NCI-H774 (cell line): ENCODE results near the gene RCC1.
"Not testable (repeated sequence)": the region's sequence is repeated elsewhere in the genome, so short reads cannot be mapped to it uniquely, and the experiment has no call there.

Source experiments
- DNase-seq: peaks from one replicate; lab custom pipeline; 2025; lab: John Stamatoyannopoulos, UW

Gene RCC1, protein sequence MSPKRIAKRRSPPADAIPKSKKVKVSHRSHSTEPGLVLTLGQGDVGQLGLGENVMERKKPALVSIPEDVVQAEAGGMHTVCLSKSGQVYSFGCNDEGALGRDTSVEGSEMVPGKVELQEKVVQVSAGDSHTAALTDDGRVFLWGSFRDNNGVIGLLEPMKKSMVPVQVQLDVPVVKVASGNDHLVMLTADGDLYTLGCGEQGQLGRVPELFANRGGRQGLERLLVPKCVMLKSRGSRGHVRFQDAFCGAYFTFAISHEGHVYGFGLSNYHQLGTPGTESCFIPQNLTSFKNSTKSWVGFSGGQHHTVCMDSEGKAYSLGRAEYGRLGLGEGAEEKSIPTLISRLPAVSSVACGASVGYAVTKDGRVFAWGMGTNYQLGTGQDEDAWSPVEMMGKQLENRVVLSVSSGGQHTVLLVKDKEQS

DNA sequence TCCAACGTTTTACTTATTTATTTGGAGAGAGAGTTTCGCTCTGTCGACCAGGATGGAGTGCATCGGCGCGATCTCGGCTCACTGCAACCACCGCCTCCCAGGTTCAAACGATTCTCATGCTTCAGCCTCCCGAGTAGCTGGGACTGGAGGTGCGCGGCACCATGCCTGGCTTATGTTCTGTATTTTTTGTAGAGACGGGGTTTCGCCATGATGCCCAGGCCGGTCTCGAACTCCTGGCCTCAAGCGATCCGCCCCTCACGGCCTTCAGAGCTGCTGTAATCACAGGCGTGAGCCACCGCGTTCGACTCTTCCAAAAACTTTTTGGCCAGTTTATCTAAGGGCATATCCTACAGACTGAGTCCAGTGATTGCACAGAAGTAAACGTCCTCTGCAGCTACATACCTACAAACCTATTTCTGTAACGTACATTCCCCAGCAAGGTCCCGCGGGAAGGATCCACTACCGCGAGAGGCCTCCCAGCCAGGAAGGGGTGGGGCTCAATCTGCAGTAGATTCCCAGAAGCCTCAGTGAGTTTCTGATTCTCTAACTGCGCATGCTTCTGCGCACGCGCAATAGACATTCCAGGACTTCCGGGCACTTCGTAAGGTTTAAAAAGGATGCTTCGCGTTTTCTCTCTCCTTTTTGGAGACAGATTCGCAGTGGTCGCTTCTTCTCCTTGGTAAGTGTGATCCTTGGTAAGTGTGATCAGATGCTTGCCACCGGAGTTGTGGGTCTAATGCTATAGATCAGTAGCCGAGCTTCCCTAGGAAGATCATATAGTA is at the start of gene RCC1:
TSS of gene RCC1 (plus strand) at position 638 of the 782 bp plus-strand sequence. CDS start 23,824 bp downstream, outside the sequence.
- DNase-seq = peak; percentile 87

DNA sequence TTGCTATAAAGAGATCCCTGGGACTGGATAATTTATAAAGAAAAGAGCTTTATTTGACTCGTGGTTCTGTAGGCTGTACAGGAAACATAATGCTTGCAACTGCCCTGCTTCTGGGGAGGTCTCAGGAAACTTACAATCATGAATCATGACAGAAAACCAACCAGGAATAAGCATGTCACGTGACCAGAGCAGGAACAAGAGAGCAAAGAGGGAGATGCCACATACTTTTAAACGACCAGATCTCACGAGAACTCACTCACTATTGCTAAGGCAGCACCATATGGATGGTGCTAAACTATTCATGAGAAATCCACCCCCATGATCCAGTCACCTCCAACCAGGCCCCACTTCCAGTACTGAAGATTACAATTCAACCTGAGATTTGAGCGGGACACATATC is 49.8 kb upstream of the RCC1 start:
- DNase-seq = no peak

DNA sequence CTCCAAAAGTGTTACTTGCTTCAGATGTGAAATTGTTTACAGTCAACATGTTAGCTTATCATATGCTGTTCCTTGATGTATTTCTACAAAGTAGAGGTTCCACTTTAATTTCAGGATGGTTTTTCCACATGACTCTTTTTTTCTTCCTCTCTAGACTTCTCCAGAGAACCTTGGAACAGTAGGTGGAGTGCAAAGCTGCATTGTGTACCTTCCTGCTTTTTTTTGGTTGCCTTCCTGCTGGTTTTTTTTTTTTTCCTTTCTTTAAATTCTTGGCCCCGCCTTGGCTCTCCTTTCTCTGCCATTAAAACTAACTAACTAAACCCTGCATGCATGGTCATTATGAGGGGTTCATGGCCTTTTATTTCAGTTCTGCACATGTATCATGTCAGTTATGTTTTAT is 48.2 kb upstream of the RCC1 start:
- no peak for DNase-seq

DNA sequence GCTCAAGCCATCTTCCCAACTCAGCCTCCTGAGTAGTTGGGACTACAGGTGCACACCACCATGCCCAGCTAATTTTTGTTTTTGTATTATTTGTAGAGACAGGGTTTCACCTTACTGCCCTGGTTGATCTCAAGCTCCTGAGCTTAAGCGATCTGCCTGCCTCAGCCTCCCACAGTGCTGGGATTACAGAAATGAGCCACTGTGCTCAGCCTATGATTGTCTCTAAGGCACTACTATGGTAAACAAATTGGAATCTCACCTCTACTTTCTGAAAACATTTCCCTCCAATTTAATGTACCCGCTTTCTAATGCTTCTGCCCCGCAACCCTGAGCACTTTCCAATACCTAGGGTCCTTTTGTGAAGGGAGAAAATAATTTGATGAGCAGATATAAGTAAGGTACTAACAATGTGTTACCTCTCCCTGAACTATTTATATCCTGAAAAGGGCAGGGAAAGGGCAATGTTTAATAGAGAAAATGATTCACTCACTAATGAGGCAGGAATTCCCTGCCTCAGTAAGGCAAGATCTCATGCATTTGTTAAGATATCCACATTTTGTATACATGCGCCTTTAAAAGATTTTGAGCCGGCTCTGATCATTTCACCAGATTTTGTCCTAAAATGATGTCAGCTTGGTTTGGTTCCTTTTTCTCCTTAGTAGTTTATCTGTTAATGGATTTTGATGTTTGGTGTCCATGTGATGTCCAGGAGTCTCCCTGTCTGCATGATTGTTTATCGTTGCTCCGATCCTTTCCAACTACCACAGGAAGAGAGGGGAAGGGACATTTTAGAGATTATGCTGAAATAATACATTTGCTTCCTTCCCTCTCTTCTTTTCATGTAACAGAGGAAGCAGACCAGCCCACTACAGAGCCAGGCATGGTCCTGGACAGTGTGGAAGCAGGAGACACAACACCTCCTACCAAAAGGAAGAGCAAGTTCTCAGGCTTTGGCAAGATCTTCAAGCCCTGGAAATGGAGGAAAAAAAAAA is 47.3 kb upstream of the RCC1 start:
- no peak for DNase-seq

DNA sequence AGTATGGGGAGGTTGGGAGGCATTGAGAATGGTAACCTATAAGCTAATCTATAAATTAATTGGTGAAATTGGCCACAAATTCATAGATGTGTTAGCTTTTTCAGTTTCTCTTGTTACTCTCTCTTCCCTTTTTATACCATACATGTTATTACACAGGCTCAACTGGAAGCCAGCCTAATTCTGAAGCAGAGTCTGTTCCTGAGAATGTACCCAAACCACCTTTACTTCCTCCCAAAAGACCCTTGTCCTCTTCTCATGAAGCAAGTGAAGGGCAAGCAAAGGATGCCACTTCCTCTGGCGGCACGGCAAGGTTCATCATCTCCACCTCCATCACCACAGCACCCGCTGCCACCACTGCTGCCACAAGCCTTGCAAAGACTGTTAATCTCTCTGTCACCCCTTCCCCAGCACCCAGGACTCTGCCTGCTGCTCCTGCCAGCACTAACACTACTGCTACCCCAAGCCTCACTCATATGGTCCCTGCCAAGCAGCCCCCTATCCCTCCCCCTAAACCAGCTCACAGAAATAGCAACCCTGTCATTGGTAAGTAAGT is 39.5 kb upstream of the RCC1 start:
- no peak for DNase-seq

DNA sequence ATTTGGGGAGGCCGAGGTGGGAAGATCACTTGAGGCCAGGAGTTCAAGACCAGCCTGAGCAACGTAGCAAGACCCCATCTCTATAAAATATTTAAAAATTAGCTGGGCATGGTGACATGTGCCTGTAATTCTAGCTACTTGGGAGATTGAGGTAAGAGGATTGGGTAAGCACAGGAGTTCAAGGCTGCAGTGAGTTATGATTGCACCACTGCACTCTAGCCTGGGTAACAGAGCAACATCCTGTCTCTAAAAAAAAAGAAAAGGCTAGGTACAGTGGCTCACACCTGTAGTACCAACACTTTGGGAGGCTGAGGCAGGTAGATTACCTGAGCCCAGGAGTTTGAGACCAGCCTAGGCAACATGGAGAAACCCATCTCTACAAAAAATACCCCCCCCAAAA is 35.7 kb upstream of the RCC1 start:
- no peak for DNase-seq

DNA sequence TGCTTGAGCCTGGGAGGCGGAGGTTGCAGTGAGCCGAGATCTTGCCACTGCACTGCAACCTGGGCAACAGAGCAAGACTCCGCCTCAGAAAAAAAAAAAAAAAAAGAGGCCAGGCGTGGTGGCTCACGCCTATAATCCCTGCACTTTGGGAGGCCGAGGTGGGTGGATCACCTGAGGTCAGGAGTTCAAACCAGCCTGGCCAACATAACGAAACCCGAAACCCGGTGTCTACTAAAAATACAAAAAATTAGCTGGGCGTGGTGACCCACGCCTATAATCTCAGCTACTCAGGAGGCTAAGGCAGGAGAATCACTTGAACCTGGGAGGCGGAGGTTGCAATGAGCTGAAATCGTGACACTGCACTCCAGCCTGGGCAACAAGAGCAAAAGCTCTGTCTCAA is 26.3 kb upstream of the RCC1 start:
- not testable (repeated sequence) for DNase-seq

DNA sequence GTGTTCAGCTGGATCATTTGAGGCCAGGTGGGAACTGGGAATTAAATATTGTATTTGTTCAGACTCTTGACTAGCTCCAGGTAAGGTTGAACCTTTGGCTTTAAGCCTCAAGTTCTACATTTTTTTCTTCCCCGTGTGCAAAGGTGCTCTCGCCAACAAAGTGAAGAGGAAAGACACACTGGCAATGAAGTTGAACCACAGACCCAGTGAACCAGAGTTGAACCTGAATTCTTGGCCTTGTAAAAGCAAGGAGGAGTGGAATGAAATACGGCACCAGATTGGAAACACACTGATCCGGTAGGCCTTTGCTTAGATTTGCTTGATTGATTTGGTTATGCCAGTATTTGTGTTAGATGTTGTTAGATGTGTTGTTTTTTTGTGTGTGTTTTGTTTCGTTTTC is 25.5 kb upstream of the RCC1 start:
- no peak for DNase-seq

DNA sequence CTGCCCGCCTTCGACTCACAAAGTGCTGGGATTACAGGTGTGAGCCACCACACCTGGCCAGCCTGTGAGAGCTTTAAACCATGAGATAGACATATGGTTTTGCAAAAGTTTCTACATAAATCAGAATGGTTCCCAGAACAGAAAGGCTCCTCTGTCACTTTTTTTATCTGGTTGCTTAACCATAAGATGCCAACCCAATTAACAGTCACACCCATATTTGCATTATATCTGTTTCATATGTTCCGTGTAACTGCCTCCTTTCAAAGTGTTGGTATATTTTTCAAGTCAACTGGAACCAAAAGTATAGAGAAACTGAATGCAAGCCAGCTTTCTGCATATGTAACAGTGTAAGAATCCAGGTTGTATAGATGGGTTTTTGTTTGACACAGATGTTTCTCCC is 23.7 kb upstream of the RCC1 start:
- no peak for DNase-seq

DNA sequence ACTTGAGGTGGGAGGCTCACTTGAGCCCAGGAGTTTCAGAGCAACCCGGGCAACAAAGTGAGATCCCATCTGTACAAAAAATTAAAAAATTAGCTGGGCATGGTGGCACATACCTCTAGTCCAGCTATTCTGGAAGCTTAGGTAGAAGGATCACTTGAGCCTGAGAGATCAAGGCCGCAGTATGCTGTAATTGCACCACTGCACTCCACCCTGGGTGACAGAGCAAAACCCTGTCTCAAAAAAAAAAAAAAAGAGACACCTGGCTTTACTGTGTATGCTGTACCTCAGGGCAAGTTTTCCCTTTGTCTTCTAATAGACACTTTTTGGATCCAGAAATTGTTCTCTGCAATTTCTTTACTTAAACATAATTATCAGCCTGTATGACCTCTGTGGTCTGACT is 23.1 kb upstream of the RCC1 start:
- no peak for DNase-seq

DNA sequence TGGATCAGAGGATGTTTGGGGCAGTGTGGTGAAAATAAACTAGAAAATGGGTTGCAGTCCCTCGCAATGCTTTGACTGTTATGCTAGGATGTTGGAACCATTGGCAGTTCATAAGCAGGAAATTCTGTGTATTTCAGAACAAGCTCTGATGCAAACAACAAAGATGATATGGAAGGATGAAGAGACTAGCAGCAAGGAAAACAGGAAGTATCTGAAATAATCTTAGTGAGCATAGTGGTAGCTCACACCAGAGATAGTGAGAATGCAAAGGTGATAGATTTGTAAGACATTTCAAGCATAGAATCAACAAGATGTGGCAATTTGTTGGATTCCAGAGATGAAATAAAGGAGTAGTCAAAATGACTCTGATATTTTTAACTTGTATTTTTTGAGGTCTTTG is 11.1 kb upstream of the RCC1 start:
- no peak for DNase-seq

DNA sequence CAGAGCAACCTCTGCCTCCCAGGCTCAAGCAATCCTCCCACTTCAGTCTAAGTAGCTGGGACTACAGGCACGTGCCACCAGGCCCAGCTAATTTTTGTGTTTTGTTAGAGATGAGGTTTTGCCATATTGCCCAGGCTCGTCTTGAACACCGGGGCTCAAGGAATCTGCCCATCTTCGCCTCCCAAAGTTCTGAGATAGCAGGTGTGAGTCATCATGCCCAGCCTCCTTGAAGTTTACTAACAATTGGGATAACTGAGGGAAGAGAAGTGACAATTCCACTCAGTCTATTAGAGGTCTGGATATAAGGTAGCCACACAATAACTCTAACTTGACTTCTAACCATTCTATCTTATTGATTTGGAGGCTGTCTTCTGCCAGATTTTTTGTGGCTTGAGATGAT is 6.3 kb upstream of the RCC1 start:
- no peak for DNase-seq

DNA sequence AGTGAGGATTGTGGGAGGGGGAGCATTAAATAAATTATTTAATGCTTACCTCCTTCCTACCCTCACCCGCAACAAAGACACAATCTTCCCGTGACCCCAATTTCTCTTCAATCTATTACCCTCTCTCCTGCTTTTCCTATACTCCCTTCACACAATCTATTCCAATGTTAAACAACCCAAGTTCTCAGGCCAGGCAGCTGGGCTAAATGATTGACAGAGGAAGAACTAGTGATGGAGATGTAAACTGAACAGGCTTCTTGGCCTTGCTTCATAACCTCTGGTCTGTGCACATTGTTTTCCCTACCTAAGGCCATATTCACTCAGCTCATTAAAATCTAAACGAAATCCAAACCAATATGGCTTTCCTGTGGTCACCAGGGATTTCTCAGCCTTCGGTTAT is 3.9 kb upstream of the RCC1 start:
- DNase-seq = no peak

DNA sequence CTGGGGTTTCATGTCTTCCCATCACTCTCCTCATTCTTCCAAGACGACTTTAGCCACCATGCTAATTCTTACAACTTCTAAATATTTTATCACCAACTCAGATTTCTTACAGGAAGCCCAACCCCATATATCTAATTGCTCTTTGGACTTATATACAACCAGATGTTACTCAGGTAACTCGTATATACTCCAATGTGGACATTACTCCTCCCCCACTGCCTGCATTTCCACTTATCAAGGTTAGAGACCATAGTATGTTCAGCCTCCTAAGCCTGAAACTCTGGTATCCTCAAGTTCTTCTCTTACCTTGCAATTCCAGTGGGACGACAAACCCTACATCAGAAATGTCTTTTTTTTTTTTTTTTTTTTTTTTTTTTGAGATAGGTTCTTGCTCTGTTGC is 2.7 kb upstream of the RCC1 start:
- no peak for DNase-seq

DNA sequence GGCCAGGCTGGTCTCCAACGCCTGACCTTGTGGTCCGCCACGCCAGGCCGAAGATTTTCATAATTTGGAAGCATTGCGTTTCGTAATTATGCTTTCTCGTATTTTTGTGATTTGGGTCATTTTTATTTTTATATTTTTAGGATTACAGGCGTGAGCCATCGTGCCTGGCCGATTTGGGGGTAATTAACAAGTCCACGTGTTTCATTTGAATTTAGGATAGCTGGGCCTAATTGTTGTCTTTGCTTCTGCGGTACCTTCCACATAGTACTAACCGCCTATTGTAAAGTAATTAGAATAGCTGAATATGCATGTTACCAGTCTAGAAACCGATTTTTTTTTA is 1.0 kb downstream of the RCC1 start:
- no peak for DNase-seq

DNA sequence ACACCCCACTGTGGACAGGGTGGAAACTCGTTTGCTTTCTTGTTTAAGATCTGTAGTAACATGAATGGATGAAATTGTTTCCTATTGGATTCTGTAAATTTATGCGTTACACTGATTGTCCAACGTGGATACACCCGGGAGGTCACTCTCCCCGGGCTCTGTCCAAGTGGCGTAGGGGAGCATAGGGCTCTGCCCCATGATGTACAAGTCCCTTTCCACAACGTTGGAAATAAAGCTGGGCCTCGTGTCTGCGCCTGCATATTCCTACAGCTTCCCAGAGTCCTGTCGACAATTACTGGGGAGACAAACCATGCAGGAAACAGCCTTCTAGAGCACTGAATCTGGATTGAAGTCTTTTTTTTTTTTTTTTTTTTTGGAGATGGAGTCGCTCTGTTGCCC is 1.4 kb downstream of the RCC1 start:
- no peak for DNase-seq

DNA sequence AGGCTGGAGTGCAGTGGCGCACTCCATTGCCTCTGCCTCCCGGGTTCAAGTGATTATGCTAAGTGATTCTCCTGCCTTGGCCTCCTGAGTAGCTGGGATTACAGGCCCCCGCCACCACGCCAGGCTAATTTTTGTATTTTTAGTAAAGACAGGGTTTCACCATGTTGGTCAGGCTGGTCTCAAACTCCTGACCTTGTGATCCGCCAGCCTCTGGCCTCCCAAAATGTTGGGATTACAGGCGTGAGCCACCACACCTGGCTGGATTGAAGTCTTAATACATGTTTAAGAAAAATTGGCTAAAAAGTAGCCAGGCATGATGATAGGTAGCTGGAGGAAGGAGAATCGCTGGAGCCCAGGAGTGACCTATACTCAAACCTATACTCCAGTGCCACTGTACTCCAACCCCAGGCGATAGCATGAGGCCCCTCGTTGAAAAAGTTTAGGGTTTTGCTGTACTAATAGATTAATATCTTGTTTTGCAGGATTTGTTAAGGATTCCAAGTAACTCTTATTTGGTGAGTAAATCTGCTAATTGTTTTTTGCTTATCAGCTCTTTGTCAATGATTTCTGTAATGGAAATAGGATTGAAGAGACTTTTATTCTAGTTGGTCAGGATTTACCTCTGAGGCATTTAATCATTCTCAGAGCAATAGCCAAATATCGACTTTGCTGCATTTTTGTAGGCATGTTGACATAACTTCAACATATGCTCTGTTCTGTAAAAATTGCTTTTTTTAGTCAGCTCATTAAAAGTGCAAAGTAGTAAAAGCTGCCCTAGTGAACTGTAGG is 2.0 kb downstream of the RCC1 start:
- no peak for DNase-seq

DNA sequence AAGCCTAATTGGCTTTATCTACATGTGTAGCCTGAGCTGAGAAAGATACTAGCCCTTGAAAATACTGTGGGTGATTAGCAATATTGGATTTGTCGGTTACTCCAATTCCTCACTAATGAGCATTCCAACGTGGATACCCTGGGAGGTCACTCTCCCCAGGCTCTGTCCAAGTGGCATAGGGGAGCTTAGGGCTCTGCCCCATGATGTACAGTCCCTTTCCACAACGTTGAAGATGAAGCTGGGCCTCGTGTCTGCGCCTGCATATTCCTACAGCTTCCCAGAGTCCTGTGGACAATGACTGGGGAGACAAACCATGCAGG is 2.6 kb downstream of the RCC1 start:
- no peak for DNase-seq

DNA sequence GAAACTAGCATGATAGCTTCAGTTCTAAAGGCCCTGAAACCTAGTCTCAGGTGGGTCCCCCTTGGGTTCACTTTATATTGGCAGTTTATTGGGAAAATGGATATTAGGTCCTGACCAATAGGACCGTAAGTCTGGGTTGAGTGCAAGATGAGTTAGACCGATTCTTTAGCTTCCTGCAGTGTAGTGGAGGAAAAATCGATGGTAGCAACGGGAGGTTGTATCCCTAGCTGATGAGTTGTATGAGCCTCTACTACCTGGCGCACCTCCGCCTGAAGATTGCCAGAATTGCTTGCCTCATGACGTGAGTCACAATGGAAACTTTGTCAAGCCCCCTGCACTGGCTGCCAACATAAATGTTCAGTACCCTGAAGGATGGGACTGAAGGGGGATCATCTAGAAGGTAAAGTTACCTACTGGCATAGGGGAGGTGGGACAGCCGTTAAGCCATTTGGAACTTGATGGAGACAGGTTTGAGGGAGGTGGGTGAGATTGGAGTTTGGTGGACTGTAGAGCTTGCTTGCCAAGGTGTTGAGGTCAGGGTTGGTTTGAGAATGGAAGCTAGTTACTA is 3.9 kb downstream of the RCC1 start:
- DNase-seq = no peak

DNA sequence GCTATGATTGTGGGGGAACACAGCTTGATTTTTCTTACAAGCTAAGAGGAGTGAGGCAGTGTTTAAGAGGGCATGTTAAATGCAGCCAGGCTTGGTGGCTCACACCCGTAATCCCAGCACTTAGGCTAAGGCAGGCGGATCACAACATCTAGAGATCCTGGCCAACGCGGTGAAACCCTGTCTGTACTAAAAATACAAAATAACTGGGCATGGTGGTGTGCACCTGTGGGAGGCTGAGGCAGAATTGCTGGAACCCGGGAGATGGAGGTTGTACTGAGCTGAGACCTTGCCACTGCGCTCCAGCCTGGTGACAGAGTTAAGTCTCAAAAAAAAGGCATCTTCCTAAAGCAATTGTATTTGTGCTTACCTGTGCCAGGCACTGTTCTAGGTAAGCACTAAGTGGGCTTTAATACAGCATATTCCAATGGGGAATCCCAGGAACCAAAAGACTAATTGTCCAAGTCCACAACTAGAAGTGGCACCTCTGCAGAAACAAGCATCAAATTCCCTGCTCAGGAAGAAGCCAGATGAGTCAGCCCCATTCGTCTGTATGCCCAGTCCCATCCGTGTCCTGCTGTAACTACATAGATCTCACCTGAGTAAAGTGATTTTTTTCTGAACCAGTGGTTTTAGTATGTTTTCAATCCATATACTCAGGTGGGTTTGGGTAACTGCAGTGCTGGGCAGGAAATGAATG is 4.6 kb downstream of the RCC1 start:
- no peak for DNase-seq
